HG02852 (cell line): ENCODE results near the gene SRRM3.
"Not testable (repeated sequence)": the region's sequence is repeated elsewhere in the genome, so short reads cannot be mapped to it uniquely, and the experiment has no call there.

Experiments
- ATAC-seq: cut with Tn5 transposase; IDR thresholded peaks from one replicate; pipeline ENCODE4 v1.9.1; 2021; ENCODE audit warnings: mild to moderate bottlenecking, moderate library complexity; ENCODE audit not compliant: unreplicated experiment

The SRRM3 gene

DNA sequence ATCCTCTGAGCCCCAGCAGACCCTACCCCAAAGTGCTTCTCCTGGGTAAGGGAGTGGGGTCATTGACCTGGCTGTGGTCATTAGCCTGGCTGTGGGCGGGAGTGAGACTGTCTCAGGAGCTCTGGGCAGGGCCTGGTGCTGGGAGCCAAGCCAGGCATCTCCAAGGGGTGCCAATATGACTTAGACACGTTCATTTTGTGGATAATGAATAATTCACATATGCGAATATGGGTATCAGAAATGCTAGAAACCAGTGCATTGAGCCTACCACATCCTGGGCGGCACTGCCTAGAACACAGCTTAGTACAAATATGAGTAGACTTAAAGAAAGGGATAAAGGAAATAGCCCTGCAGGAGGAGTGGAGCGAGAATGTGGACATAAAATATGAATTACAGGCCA, 14.4 kb upstream of the SRRM3 start:
- ATAC-seq: no peak

DNA sequence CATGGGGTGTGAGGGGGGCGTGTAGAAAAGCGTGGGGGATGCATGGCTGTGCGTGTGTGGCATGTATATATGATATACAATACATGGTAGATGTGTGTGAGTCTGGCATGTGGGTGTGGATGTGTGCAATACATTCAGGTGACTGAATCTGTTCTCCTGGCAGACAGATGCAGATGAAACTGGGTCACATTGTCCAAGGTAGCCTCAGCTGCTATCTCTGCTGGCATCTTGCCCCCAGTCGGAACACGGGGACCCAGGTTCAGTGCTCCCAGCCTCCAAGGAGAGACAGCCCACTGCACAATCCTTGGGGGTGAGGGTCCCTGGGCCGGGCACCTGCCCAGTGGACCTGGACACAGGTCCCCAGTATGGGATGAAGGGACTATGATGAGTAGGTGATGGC, 12.4 kb upstream of the SRRM3 start:
- no peak for ATAC-seq

DNA sequence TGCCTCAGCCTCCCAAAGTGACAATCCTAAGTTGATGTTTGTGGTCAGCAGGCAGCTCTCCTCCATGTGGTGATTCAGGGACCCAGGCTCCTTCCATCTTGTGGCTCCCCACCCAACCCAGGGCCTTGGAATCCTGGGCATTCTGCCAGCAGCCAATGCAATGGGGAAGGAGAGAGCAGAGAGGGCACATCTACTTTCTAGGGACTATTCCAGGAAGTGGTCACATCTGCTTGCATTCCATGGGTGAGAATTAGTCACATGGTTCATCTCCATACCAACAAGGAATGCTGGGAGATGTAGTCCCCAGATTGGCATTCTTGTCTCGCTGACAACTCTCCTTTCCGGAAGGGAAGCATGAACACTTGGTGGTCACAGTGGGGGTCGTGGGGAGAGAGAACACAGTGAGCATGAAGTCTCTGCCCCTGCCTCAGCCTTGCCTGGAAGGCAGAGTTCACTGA, 9.9 kb upstream of the SRRM3 start:
- ATAC-seq: no peak

DNA sequence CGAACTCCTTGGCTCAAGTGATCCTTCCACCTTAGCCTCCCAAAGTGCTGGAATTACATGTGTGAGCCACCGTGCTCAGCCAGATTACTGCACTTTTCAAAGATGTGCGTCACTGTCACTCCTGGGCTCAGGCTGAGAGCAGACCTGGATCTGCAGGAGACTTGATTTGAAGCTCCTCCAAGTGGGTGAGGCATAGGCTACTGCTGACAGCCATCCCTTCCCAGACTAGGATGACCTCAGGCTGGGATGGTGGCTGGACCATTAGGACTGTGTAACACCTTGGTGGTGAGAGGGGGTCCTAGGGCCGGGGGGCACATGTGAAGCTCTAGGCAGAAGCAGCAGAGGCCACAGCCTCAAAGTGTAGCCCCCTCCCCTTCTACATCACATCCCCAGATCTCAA, 8.2 kb upstream of the SRRM3 start:
- ATAC-seq: no peak

- no peak for ATAC-seq
Measured at GRCh38 chr7:76193883-76194282, 7.8 kb upstream of the SRRM3 start.

DNA sequence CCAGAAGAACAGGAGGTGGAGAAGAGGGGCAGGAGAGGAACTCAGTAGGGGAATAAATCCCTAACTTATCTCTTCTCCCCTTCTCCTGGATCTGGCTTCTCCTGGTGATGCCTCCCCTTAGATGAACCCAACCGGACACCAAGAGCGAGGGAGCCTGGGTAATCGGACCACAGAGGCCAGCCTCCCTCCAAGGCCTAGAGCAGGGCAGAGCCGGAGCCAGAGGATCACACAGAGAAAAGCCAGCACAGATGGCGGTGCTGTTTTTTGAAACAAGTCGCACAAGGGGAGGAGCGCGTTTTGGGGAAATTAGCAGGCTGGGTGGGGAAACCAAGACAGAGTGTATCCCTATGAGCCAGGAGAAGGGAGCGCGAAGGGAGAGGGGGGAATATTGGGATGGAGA, 4.9 kb upstream of the SRRM3 start:
- no peak for ATAC-seq

DNA sequence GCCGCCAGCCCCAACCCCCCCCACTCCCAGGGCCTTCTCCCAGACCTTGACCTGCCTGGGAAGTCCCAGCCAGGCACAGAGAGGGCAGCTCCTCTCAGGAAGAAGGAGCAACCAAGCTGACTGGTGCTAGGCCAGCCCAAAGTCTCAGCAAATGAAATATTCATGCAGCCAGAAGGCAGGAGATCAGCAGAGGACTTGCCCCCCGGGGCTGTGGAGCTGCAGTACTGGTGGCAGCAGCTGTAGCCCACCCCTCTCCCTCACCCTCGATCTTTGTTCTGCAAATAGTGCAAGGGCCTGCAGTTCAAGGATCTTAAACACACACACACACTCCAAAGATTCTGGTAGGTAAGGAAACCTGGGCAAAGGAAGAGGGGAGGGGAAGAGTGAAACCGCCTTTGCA, 3.5 kb upstream of the SRRM3 start:
- ATAC-seq: no peak

- no peak for ATAC-seq
Measured at GRCh38 chr7:76202666-76203030, 952 bp downstream of the SRRM3 start.

DNA sequence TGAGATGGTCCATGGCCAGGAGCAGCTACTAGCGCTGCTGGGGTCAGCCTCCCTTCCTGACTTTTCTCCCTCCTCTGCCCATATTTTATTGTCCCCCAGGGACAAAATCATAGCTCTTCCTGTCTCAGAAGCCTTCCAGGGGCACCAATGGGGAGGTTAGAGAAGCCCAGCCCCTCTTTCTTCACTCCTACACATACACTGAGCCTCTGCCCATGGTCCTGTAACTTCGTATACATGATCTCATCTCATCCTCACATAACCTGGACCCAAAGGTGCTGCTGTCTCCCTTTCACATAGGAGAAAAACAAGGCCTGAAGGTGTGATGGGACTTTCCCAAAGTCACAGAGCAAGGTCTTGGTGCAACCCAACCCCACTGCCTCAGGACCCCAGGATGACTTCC, 2.5 kb downstream of the SRRM3 start:
- ATAC-seq: no peak

DNA sequence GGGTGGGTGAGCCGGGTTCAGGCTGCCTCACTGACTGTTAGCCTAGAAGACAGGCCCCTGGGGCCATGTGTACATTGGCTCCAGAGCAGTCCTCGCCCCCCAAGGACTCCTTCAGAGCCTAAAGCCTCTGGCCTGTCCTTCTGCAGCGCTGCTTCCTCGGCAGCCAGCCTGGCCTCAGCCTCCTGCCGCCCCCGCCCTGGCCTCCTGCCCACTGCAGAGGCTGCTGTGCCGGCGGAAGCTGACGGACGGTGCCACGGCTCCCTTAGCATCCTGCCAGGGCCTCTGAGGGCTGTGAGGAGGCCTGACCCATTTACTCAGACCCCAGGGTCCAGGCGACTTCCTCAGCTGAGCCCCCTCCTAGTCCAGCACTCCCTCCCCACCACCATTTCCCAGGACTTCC, 4.9 kb downstream of the SRRM3 start:
- ATAC-seq: no peak

DNA sequence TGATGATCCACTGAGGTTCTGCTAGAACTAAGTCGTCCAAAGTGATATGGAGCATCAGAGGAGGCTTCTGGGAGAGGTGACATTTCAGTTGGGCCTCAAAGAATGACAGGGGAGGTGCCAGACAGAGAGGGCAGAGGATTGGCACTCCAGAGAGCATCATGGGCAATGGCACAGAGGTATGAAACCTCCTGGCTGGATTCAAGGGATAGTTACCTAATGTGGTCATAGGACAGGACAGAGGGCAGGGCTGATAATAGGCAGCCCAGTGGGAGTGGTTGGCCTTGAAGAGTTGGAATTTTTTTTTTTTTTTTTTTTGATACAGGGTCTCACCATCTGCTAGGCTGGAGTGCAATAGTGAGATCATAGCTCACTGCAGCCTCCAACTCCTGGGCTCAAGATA, 7.6 kb downstream of the SRRM3 start:
- ATAC-seq: no peak

DNA sequence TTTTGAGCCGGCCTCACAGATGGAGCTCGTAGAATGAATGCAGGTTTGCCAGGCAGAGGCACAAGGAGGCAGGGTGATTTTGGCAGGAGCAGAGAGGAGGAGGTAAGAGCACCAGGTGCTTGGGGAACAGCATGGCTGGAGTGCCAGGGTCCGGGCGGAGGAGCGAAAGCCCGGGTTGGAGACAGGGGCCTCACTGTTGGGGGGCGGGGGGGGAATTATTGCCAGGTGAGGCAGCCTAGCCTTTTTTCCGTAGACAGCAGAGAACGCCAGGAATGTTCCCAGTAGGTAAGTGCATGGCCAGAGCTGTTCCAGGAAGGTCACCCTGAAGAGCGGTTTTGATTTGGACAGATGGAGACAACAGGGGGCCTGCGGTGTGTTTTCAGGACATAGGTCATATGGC, 9.5 kb downstream of the SRRM3 start:
- no peak for ATAC-seq

- ATAC-seq: not testable (repeated sequence)
Measured at GRCh38 chr7:76215349-76215748, 13.7 kb downstream of the SRRM3 start.

GRCh38 chr7:76216381-76217082, 14.8 kb downstream of the SRRM3 start:
- ATAC-seq: no peak

- no peak for ATAC-seq
Measured at GRCh38 chr7:76217942-76218566, 16.4 kb downstream of the SRRM3 start.

GRCh38 chr7:76220185-76221057, 18.7 kb downstream of the SRRM3 start:
- no peak for ATAC-seq

DNA sequence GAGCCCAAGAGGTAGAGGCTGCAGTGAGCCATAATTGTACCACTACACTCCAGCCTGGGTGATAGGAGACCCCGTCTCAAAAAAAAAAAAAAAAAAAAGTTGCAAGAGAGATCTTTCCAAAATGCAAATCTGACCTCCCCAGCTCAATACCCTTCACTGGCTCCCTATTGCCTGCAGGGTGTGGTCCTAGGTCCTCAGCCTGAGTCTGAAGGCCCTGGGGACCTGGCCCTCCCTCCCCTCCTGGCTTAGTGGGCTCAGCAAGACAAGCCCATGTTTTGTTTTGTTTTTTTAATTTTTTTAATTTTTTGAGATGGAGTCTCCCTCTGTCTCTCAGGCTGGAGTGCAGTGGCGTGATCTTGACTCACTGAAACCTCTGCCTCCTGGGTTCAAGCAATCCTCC, 20.6 kb downstream of the SRRM3 start:
- no peak for ATAC-seq

- no peak for ATAC-seq
Measured at GRCh38 chr7:76222839-76223238, 21.1 kb downstream of the SRRM3 start.

DNA sequence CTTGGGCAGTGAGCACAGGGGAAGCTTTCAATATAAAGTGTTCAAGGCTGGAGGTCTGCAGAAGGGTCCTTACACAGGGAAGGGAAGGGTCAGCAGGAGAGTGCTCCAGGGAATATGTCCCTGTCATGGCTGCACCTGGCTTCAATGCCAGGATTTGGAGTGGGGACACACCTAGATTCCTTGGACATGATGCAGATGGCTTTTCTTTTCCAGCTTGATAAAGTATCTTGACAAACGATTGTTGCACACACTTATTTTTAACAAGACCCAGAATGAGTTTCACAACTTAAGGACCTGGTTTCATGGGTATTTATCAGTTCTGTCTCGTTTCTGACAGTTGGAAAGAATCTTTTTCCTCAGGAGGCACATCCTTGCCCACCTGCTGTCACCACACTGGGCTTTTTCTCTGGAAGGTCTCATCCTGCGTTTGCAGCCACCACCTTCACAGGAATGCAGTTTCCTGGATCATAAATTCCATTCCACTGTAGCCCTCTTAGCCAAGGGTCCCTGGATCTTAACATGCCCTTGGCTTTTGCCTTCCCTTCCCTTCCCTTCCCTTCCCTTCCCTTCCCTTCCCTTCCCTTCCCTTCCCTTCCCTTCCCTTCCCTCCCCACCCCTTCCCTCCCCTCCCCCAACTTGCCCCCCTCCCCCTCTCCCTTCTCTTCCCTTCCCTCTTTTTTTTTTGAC, 21.7 kb downstream of the SRRM3 start:
- no peak for ATAC-seq

GRCh38 chr7:76224695-76225094, 23.0 kb downstream of the SRRM3 start:
- no peak for ATAC-seq

GRCh38 chr7:76225379-76225778, 23.7 kb downstream of the SRRM3 start:
- no peak for ATAC-seq
